ENCODE measurements around the gene ABO. TPM values are rescaled to one million over a fixed set of nuclear protein-coding genes. Genes with fewer than 3 reads are reported as not detected.

Gene ABO
- total and polyA plus RNA-seq, 2 of the 8 experiments (the other 6 are each of a cell fraction or from before 2014, with no cell fraction given): 0.03 TPM; not detected in 1

GRCh38 chr9:133246991-133247390 lies 28.0 kb downstream of the ABO start:
- H3K56ac ChIP-seq (replicated peaks; ENCODE audit: insufficient read length, low read depth, low read length): no peak overlapping the region
- H4K8ac ChIP-seq (ENCODE audit: extremely low read depth, insufficient read depth, low read length): no peak overlapping the region

More at GRCh38 chr9:133246991-133247390, 28.0 kb downstream of the ABO start:
- TF ChIP-seq TEAD4 (IDR thresholded peaks at IDR 0.05; ENCODE audit: low read depth, low read length) (no peak), MAFK (IDR thresholded peaks at IDR 0.05; ENCODE audit: low read depth, low read length) (no peak), BACH1 (IDR thresholded peaks at IDR 0.05; ENCODE audit: low read length) (no peak)
- Histone ChIP-seq H3K9ac (replicated peaks in 1 of 4; ENCODE audit: extremely low read depth in 1 of 4, low read depth in 3 of 4, low read length in 3 of 4) (no peak overlapping the region), H3K18ac (ENCODE audit: extremely low read depth, low read length) (no peak overlapping the region), H3K79me2 (ENCODE audit: control insufficient read depth in 1 of 2, insufficient read depth in 2 of 2, low read length in 2 of 2) (no peaks in the 10 kb centered on the region), H2AFZ (ENCODE audit: low read length) (no peak overlapping the region), H3K23ac (ENCODE audit: insufficient read length) (no peak overlapping the region), H2BK20ac (ENCODE audit: low read length) (no peak overlapping the region), H3K36me3 (ENCODE audit: control insufficient read depth in 2 of 4, insufficient read depth in 4 of 4, low read length in 3 of 4) (no peaks in the 10 kb centered on the region), H3K4ac (replicated peaks; ENCODE audit: insufficient read length, low read depth, low read length) (no peak overlapping the region), H4K5ac (ENCODE audit: insufficient read length, low read depth, low read length) (no peak overlapping the region), H3K9me3 (ENCODE audit: insufficient read depth in 2 of 2, low read depth in 1 of 2, low read length in 1 of 2) (no peaks in the 10 kb centered on the region), H2BK12ac (ENCODE audit: low read depth, low read length) (no peak overlapping the region), H3K79me1 (ENCODE audit: low read depth, low read length) (no peaks in the 10 kb centered on the region), H4K20me1 (replicated peaks in 1 of 2; ENCODE audit: control insufficient read depth in 1 of 2, insufficient read depth in 2 of 2, low read length in 2 of 2) (no peaks in the 10 kb centered on the region), H3K27ac (ENCODE audit: low read depth, low read length) (no peak overlapping the region), H2AK5ac (ENCODE audit: low read depth, low read length) (no peak overlapping the region), H3K4me1 (replicated peaks in 1 of 4; ENCODE audit: control insufficient read depth in 3 of 4, insufficient read depth in 4 of 4, low read length in 3 of 4) (no peaks in the 10 kb centered on the region), H2BK15ac (ENCODE audit: low read length) (no peak overlapping the region), H3K4me3 (ENCODE audit: extremely low read depth in 1 of 4, insufficient read depth in 2 of 4, low read depth in 3 of 4, low read length in 4 of 4) (no peak overlapping the region), H3K4me2 (ENCODE audit: insufficient read depth in 1 of 2, low read depth in 2 of 2, low read length in 2 of 2) (no peak overlapping the region), H2BK120ac (replicated peaks; ENCODE audit: low read depth, low read length) (no peak overlapping the region), H4K91ac (replicated peaks; ENCODE audit: insufficient read length, low read length) (no peak overlapping the region), H2BK5ac (ENCODE audit: low read depth, low read length) (no peak overlapping the region), H3K23me2 (ENCODE audit: low read depth, low read length) (no peaks in the 10 kb centered on the region), H3K27me3 (replicated peaks in 1 of 4; ENCODE audit: control insufficient read depth in 3 of 4, extremely low read depth in 1 of 4, insufficient read depth in 3 of 4, low read length in 3 of 4) (no peaks in the 10 kb centered on the region), H3K14ac (ENCODE audit: insufficient read length) (no peak overlapping the region)
- CTCF ChIA-PET (ENCODE audit: partially characterized antibody): interaction anchor here (0.6 to 3.9 kb wide), 9 partner anchors 8 to 84 kb away, joined by 3 to 24 read pairs (median 3); no protein-coding TSS in a partner anchor
- 71% methylated on average over 6 of the region's 6 CpGs; no CpG with 5 or more reads in 1 of the 2 experiments for WGBS, 2 experiments (ENCODE audit: extremely low coverage in 1 of 2, insufficient coverage in 1 of 2, insufficient read length in 1 of 2, insufficient replicate concordance in 2 of 2, low coverage in 1 of 2, low lambda C conversion rate in 2 of 2, missing lambda C conversion rate in 1 of 2)
- FAIRE-seq (no peak), DNase-seq (ENCODE audit: low read depth in 1 of 2, low spot score in 2 of 2) (peak in 1 of 2 experiments; percentile 38)
- POLR2A ChIA-PET (ENCODE audit: partially characterized antibody): interaction anchor here (0.7 kb wide), 1 partner anchor 18 kb away, joined by 3 read pairs; no protein-coding TSS in a partner anchor
